Measurements from ENCODE around the gene SCUBE1.

- TF ChIP-seq EZH2 (IDR thresholded peaks at IDR 0.05; ENCODE audit: insufficient read depth, poor library complexity, severe bottlenecking) (no peak), EZH2phosphoT487 (IDR thresholded peaks at IDR 0.05; ENCODE audit: insufficient read depth, low read depth) (no peak)
These were observed 20.9 kb upstream of the SCUBE1 start for GRCh38 chr22:43364169-43364435.

Data from GM23248 (cell line).